Body of pancreas (tissue), 4 donors: ENCODE measurements around the gene SORCS2.

Experiments used
- CTCF ChIP-seq, 7 experiments: fragments of 450-650 bp in 4 of 7; fragments of 200-600 bp in 3 of 7; sonication (generic) in 3 of 7; IDR thresholded peaks; one replicate each; pipeline ENCODE4 v1.5.1; 2016 to 2019; ENCODE audit warnings: antibody characterized with exemption in 7 of 7
- POLR2A ChIP-seq, 3 donors: fragments of 450-650 bp; IDR thresholded peaks; one replicate each; pipeline ENCODE4 v1.6.1; 2016; ENCODE audit warnings: antibody characterized with exemption in 3 of 3, mild to moderate bottlenecking in 2 of 3

- TF ChIP-seq CTCF (IDR thresholded peaks at IDR 0.05) (no peak), POLR2A (IDR thresholded peaks at IDR 0.05) (no peak)
These were observed 573.3 kb downstream of the SORCS2 start for GRCh38 chr4:7765666-7766065.
